Activated gamma-delta T cell treated with Interleukin-2 at 50 U/mL for 16 hours (primary cell): ENCODE measurements around the gene ELMO1.
"Not testable (repeated sequence)": the region's sequence is repeated elsewhere in the genome, so short reads cannot be mapped to it uniquely, and the experiment has no call there.

Source experiments
- DNase-seq: peaks from one replicate; pipeline ENCODE4 v3.0.0-alpha.2; 2020

The ELMO1 gene

GRCh38 chr7:37160656-37161055, 288.0 kb downstream of the ELMO1 start:
- no peak for DNase-seq

GRCh38 chr7:37153376-37153775, 295.3 kb downstream of the ELMO1 start:
- no peak for DNase-seq

- no peak for DNase-seq
These were observed 296.8 kb downstream of the ELMO1 start for GRCh38 chr7:37151741-37152413.

- no peak for DNase-seq
These were observed 297.8 kb downstream of the ELMO1 start for GRCh38 chr7:37150856-37151255.

GRCh38 chr7:37150180-37150579, 298.5 kb downstream of the ELMO1 start:
- no peak for DNase-seq

- no peak for DNase-seq
These were observed 298.9 kb downstream of the ELMO1 start for GRCh38 chr7:37149773-37150124.

- DNase-seq, result no peak
These were observed 299.5 kb downstream of the ELMO1 start for GRCh38 chr7:37149051-37149772.

GRCh38 chr7:37145682-37146081, 303.0 kb downstream of the ELMO1 start:
- DNase-seq, result no peak

GRCh38 chr7:37144423-37144822, 304.2 kb downstream of the ELMO1 start:
- no peak for DNase-seq

GRCh38 chr7:37142958-37143357, 305.7 kb downstream of the ELMO1 start:
- no peak for DNase-seq

GRCh38 chr7:37141742-37142141, 306.9 kb downstream of the ELMO1 start:
- DNase-seq, result no peak

- not testable (repeated sequence) for DNase-seq
These were observed 314.8 kb downstream of the ELMO1 start for GRCh38 chr7:37133902-37134301.

- no peak for DNase-seq
These were observed 316.8 kb downstream of the ELMO1 start for GRCh38 chr7:37131855-37132254.

GRCh38 chr7:37129035-37129425, 319.6 kb downstream of the ELMO1 start:
- no peak for DNase-seq

GRCh38 chr7:37128327-37129034, 320.2 kb downstream of the ELMO1 start:
- no peak for DNase-seq

- DNase-seq, result no peak
These were observed 329.3 kb downstream of the ELMO1 start for GRCh38 chr7:37119296-37119860.

GRCh38 chr7:37118004-37118403, 330.7 kb downstream of the ELMO1 start:
- no peak for DNase-seq

GRCh38 chr7:37117292-37117691, 331.4 kb downstream of the ELMO1 start:
- DNase-seq, result no peak

- DNase-seq, result no peak
These were observed 332.5 kb downstream of the ELMO1 start for GRCh38 chr7:37116093-37116701.

- DNase-seq, result no peak
These were observed 334.9 kb downstream of the ELMO1 start for GRCh38 chr7:37113661-37114355.

- no peak for DNase-seq
These were observed 335.8 kb downstream of the ELMO1 start for GRCh38 chr7:37112876-37113275.

- DNase-seq, result no peak
These were observed 336.4 kb downstream of the ELMO1 start for GRCh38 chr7:37112218-37112617.

- DNase-seq, result no peak
These were observed 337.2 kb downstream of the ELMO1 start for GRCh38 chr7:37111459-37111858.
